BLaER1 (cell line): ENCODE results near the gene SNAPC2.

Experiments used
- H3K27ac ChIP-seq: shearing (Covaris generic); formaldehyde crosslinking; 2 replicates; pipeline ENCODE4 v1.8.1; 2022
- H3K27me3 ChIP-seq: shearing (Covaris generic); formaldehyde crosslinking; 2 replicates; pipeline ENCODE4 v1.8.1; 2022
- H3K36me3 ChIP-seq: shearing (Covaris generic); formaldehyde crosslinking; 2 replicates; pipeline ENCODE4 v1.8.1; 2022
- H3K4me1 ChIP-seq: shearing (Covaris generic); formaldehyde crosslinking; 2 replicates; pipeline ENCODE4 v1.8.1; 2022
- H3K4me2 ChIP-seq: shearing (Covaris generic); formaldehyde crosslinking; 2 replicates; pipeline ENCODE4 v1.8.1; 2022
- H3K4me3 ChIP-seq: shearing (Covaris generic); formaldehyde crosslinking; 2 replicates; pipeline ENCODE4 v1.8.1; 2022
- H3K9ac ChIP-seq: shearing (Covaris generic); formaldehyde crosslinking; 2 replicates; pipeline ENCODE4 v1.8.1; 2022
- H3K9me3 ChIP-seq: shearing (Covaris generic); formaldehyde crosslinking; 2 replicates; pipeline ENCODE4 v1.8.1; 2022
- H4K20me1 ChIP-seq: shearing (Covaris generic); formaldehyde crosslinking; 2 replicates; pipeline ENCODE4 v1.8.1; 2022
- Cebpa-rat ChIP-seq: shearing (Covaris generic); IDR thresholded peaks from 2 replicates; pipeline ENCODE4 v1.8.1; 2022

The SNAPC2 gene

GRCh38 chr19:7932276-7932929 is 12.3 kb downstream of the SNAPC2 start:
- Histone ChIP-seq H3K27ac (no peak overlapping the region), H3K4me1 (peaks cover 30% of the 10 kb centered on the region), H4K20me1 (peaks cover 89% of the 10 kb centered on the region), H3K9me3 (no peaks in the 10 kb centered on the region), H3K4me2 (no peak overlapping the region), H3K27me3 (no peaks in the 10 kb centered on the region), H3K9ac (no peak overlapping the region), H3K4me3 (no peak overlapping the region), H3K36me3 (peaks cover 77% of the 10 kb centered on the region)
- TF ChIP-seq Cebpa-rat = no peak

GRCh38 chr19:7932930-7933300 is 12.8 kb downstream of the SNAPC2 start:
- Histone ChIP-seq H3K4me3 (no peak overlapping the region), H3K4me2 (no peak overlapping the region), H3K9ac (no peak overlapping the region), H3K4me1 (peaks cover 30% of the 10 kb centered on the region), H3K36me3 (peaks cover 82% of the 10 kb centered on the region), H4K20me1 (peaks cover 89% of the 10 kb centered on the region), H3K9me3 (no peaks in the 10 kb centered on the region), H3K27me3 (no peaks in the 10 kb centered on the region), H3K27ac (no peak overlapping the region)
- no peak for TF ChIP-seq Cebpa-rat

- Histone ChIP-seq H3K4me3 (no peak overlapping the region), H3K27me3 (no peaks in the 10 kb centered on the region)
- no peak for TF ChIP-seq Cebpa-rat
These were observed 13.3 kb downstream of the SNAPC2 start for GRCh38 chr19:7933411-7933810.

GRCh38 chr19:7933828-7934725 is 13.9 kb downstream of the SNAPC2 start:
- TF ChIP-seq Cebpa-rat = no peak
- Histone ChIP-seq H3K4me3 (no peak overlapping the region), H3K27me3 (no peaks in the 10 kb centered on the region), H3K9ac (no peak overlapping the region), H3K36me3 (peaks cover 92% of the 10 kb centered on the region), H3K4me2 (no peak overlapping the region), H3K27ac (no peak overlapping the region), H3K4me1 (peaks cover 28% of the 10 kb centered on the region), H4K20me1 (peaks cover 88% of the 10 kb centered on the region), H3K9me3 (no peaks in the 10 kb centered on the region)

More at GRCh38 chr19:7933411-7933810, 13.3 kb downstream of the SNAPC2 start:
- H3K9me3 ChIP-seq = no peaks in the 10 kb centered on the region
- H3K36me3 ChIP-seq = peaks cover 87% of the 10 kb centered on the region
- no peak overlapping the region for H3K27ac ChIP-seq
- no peak overlapping the region for H3K9ac ChIP-seq
- H3K4me2 ChIP-seq = no peak overlapping the region
- H3K4me1 ChIP-seq = peaks cover 30% of the 10 kb centered on the region
- H4K20me1 ChIP-seq = peaks cover 88% of the 10 kb centered on the region

- Histone ChIP-seq H3K4me1 (peaks cover 21% of the 10 kb centered on the region), H3K27ac (no peak overlapping the region), H3K36me3 (peaks cover 98% of the 10 kb centered on the region), H3K4me2 (no peak overlapping the region), H3K27me3 (no peaks in the 10 kb centered on the region), H3K4me3 (no peak overlapping the region), H4K20me1 (peaks cover 89% of the 10 kb centered on the region), H3K9ac (no peak overlapping the region), H3K9me3 (no peaks in the 10 kb centered on the region)
- no peak for TF ChIP-seq Cebpa-rat
These were observed 14.6 kb downstream of the SNAPC2 start for GRCh38 chr19:7934766-7935165.

- H3K9ac ChIP-seq = 0 out of 2 replicates have a peak overlapping the region, but pooled peaks have one; percentile 24
- H3K4me1 ChIP-seq = peaks cover 26% of the 10 kb centered on the region
- no peak overlapping the region for H3K4me3 ChIP-seq
These were observed 20.7 kb downstream of the SNAPC2 start for GRCh38 chr19:7940841-7941240.

GRCh38 chr19:7941895-7942596 is 21.9 kb downstream of the SNAPC2 start:
- peaks cover 47% of the 10 kb centered on the region for H4K20me1 ChIP-seq
- no peak for TF ChIP-seq Cebpa-rat
- H3K9ac ChIP-seq = peak overlapping the region; percentile 99; the same call in 1 of the 2 replicates
- H3K4me1 ChIP-seq = peaks cover 26% of the 10 kb centered on the region
- H3K27ac ChIP-seq = no peak overlapping the region; the same call in 1 of the 2 replicates
- H3K27me3 ChIP-seq = no peaks in the 10 kb centered on the region
- H3K9me3 ChIP-seq = no peaks in the 10 kb centered on the region
- peak overlapping the region; percentile 88 for H3K4me2 ChIP-seq
- peak overlapping the region; percentile 97; the same call in 1 of the 2 replicates for H3K4me3 ChIP-seq
- H3K36me3 ChIP-seq = peaks cover 51% of the 10 kb centered on the region

More at GRCh38 chr19:7940841-7941240, 20.7 kb downstream of the SNAPC2 start:
- H4K20me1 ChIP-seq = peaks cover 59% of the 10 kb centered on the region
- no peak overlapping the region for H3K27ac ChIP-seq
- H3K36me3 ChIP-seq = peaks cover 63% of the 10 kb centered on the region
- no peaks in the 10 kb centered on the region for H3K9me3 ChIP-seq
- no peaks in the 10 kb centered on the region for H3K27me3 ChIP-seq
- H3K4me2 ChIP-seq = no peak overlapping the region
- no peak for TF ChIP-seq Cebpa-rat

GRCh38 chr19:7942981-7943443 is 22.9 kb downstream of the SNAPC2 start:
- no peak for TF ChIP-seq Cebpa-rat
- H3K4me2 ChIP-seq = peak overlapping the region; percentile 88
- H3K27me3 ChIP-seq = no peaks in the 10 kb centered on the region
- H3K9me3 ChIP-seq = no peaks in the 10 kb centered on the region
- H3K27ac ChIP-seq = peak overlapping the region; percentile 97
- H3K4me3 ChIP-seq = peak overlapping the region; percentile 97
- H3K36me3 ChIP-seq = peaks cover 41% of the 10 kb centered on the region
- H3K9ac ChIP-seq = peak overlapping the region; percentile 99
- peaks cover 26% of the 10 kb centered on the region for H3K4me1 ChIP-seq
- H4K20me1 ChIP-seq = peaks cover 37% of the 10 kb centered on the region

- Histone ChIP-seq H3K4me3 (peak within 1 kb of the TSS; percentile 97), H3K36me3 (peaks cover 35% of the 10 kb centered on the region), H3K27ac (peak within 1 kb of the TSS; percentile 97), H3K27me3 (no peaks in the 10 kb centered on the region), H3K4me1 (peaks cover 26% of the 10 kb centered on the region), H4K20me1 (peaks cover 32% of the 10 kb centered on the region), H3K9ac (peak within 1 kb of the TSS; percentile 99), H3K4me2 (peak within 1 kb of the TSS; percentile 88), H3K9me3 (no peaks in the 10 kb centered on the region)
- TF ChIP-seq Cebpa-rat = peak; percentile 100
These were observed 23.5 kb downstream of the SNAPC2 start, which contains the start of gene TIMM44 for GRCh38 chr19:7943444-7944176. TIMM44 (minus strand) TSS chr19:7943666; CDS start chr19:7943651, 15 bp downstream.
